ENCODE data around the gene TRMT10A. TPM values are rescaled to one million over a fixed set of nuclear protein-coding genes. Genes with fewer than 3 reads are reported as not detected.

The TRMT10A gene
- total and polyA plus RNA-seq, 2 experiments from 2014 or later: 4.7 to 5.3 TPM

DNA sequence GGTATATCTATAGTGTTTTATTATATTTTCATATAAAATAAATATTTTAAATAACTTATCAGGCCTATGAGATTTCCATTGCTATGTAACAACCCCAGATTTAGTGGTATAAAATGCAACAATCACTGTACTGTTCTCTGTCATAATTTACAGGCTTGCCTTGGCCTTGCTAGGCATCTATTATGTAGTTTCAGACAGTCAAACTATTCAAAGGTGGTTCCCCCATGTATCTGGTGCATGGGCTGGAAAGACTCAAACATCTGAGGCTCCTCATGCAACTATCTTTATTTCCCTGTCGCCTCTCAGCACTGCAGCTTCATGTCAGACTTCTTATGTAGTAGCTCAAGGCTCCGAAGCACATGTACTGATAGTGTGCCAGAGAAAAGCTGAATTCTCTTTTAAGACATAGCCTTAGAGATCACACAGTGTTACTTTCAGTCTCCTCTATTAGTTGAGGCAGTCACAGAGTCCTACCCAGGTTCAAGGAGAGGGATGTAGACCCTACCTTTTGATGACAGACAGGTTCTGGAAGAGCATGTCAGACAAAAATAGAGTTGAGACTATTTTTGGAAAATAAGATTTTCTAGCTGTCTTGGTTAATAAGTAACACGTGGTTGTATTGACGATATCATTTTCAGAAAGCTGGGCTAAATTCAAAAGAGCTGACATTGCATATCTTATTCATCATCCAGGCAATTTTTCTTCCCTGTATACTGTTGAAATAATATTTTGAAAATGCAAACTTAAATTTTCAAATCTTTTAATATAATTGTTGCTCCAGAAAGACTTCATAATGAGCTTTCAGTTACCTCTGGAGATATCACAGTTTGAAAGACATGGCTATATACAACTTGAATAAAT lies 30.2 kb upstream of the TRMT10A start:
- Mint-ChIP-seq H3K4me1 (no peaks in the 10 kb centered on the region), H3K27ac (no peak overlapping the region), H3K9me3 (no peaks in the 10 kb centered on the region), H3K27me3 (ENCODE audit: insufficient read depth, low read depth, poor library complexity) (no peaks in the 10 kb centered on the region), H3K4me3 (no peak overlapping the region), H3K36me3 (ENCODE audit: low read depth) (no peaks in the 10 kb centered on the region)
- TF ChIP-seq, protein P1, sequence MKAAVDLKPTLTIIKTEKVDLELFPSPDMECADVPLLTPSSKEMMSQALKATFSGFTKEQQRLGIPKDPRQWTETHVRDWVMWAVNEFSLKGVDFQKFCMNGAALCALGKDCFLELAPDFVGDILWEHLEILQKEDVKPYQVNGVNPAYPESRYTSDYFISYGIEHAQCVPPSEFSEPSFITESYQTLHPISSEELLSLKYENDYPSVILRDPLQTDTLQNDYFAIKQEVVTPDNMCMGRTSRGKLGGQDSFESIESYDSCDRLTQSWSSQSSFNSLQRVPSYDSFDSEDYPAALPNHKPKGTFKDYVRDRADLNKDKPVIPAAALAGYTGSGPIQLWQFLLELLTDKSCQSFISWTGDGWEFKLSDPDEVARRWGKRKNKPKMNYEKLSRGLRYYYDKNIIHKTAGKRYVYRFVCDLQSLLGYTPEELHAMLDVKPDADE (IDR thresholded peaks at IDR 0.05): no peak
- TF ChIP-seq ZNF114 (CRISPR knock-in tag; IDR thresholded peaks at IDR 0.05): no peak
- no peak for TF ChIP-seq EZH2phosphoT487 (IDR thresholded peaks at IDR 0.05; ENCODE audit: unreplicated experiment)
- no peak for TF ChIP-seq EZH2 (IDR thresholded peaks at IDR 0.05; ENCODE audit: low read depth, unreplicated experiment)
- TF ChIP-seq POLR2AphosphoS5 (IDR thresholded peaks at IDR 0.05; ENCODE audit: low read depth): no peak
- TF ChIP-seq, protein P2, sequence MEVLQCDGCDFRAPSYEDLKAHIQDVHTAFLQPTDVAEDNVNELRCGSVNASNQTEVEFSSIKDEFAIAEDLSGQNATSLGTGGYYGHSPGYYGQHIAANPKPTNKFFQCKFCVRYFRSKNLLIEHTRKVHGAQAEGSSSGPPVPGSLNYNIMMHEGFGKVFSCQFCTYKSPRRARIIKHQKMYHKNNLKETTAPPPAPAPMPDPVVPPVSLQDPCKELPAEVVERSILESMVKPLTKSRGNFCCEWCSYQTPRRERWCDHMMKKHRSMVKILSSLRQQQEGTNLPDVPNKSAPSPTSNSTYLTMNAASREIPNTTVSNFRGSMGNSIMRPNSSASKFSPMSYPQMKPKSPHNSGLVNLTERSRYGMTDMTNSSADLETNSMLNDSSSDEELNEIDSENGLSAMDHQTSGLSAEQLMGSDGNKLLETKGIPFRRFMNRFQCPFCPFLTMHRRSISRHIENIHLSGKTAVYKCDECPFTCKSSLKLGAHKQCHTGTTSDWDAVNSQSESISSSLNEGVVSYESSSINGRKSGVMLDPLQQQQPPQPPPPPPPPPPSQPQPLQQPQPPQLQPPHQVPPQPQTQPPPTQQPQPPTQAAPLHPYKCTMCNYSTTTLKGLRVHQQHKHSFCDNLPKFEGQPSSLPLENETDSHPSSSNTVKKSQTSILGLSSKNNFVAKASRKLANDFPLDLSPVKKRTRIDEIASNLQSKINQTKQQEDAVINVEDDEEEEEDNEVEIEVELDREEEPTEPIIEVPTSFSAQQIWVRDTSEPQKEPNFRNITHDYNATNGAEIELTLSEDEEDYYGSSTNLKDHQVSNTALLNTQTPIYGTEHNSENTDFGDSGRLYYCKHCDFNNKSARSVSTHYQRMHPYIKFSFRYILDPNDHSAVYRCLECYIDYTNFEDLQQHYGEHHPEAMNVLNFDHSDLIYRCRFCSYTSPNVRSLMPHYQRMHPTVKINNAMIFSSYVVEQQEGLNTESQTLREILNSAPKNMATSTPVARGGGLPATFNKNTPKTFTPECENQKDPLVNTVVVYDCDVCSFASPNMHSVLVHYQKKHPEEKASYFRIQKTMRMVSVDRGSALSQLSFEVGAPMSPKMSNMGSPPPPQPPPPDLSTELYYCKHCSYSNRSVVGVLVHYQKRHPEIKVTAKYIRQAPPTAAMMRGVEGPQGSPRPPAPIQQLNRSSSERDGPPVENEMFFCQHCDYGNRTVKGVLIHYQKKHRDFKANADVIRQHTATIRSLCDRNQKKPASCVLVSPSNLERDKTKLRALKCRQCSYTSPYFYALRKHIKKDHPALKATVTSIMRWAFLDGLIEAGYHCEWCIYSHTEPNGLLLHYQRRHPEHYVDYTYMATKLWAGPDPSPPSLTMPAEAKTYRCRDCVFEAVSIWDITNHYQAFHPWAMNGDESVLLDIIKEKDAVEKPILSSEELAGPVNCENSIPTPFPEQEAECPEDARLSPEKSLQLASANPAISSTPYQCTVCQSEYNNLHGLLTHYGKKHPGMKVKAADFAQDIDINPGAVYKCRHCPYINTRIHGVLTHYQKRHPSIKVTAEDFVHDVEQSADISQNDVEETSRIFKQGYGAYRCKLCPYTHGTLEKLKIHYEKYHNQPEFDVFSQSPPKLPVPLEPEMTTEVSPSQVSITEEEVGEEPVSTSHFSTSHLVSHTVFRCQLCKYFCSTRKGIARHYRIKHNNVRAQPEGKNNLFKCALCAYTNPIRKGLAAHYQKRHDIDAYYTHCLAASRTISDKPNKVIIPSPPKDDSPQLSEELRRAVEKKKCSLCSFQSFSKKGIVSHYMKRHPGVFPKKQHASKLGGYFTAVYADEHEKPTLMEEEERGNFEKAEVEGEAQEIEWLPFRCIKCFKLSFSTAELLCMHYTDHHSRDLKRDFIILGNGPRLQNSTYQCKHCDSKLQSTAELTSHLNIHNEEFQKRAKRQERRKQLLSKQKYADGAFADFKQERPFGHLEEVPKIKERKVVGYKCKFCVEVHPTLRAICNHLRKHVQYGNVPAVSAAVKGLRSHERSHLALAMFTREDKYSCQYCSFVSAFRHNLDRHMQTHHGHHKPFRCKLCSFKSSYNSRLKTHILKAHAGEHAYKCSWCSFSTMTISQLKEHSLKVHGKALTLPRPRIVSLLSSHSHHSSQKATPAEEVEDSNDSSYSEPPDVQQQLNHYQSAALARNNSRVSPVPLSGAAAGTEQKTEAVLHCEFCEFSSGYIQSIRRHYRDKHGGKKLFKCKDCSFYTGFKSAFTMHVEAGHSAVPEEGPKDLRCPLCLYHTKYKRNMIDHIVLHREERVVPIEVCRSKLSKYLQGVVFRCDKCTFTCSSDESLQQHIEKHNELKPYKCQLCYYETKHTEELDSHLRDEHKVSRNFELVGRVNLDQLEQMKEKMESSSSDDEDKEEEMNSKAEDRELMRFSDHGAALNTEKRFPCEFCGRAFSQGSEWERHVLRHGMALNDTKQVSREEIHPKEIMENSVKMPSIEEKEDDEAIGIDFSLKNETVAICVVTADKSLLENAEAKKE (CRISPR knock-in tag; IDR thresholded peaks at IDR 0.05): no peak
- TF ChIP-seq STAT1 (IDR thresholded peaks at IDR 0.05; ENCODE audit: unreplicated experiment): no peak
- no peak for TF ChIP-seq NANOG (IDR thresholded peaks at IDR 0.05; ENCODE audit: borderline replicate concordance)
- TF ChIP-seq CREB1 (CRISPR knock-in tag; IDR thresholded peaks at IDR 0.05; ENCODE audit: low read depth): no peak
- TF ChIP-seq, protein P3, sequence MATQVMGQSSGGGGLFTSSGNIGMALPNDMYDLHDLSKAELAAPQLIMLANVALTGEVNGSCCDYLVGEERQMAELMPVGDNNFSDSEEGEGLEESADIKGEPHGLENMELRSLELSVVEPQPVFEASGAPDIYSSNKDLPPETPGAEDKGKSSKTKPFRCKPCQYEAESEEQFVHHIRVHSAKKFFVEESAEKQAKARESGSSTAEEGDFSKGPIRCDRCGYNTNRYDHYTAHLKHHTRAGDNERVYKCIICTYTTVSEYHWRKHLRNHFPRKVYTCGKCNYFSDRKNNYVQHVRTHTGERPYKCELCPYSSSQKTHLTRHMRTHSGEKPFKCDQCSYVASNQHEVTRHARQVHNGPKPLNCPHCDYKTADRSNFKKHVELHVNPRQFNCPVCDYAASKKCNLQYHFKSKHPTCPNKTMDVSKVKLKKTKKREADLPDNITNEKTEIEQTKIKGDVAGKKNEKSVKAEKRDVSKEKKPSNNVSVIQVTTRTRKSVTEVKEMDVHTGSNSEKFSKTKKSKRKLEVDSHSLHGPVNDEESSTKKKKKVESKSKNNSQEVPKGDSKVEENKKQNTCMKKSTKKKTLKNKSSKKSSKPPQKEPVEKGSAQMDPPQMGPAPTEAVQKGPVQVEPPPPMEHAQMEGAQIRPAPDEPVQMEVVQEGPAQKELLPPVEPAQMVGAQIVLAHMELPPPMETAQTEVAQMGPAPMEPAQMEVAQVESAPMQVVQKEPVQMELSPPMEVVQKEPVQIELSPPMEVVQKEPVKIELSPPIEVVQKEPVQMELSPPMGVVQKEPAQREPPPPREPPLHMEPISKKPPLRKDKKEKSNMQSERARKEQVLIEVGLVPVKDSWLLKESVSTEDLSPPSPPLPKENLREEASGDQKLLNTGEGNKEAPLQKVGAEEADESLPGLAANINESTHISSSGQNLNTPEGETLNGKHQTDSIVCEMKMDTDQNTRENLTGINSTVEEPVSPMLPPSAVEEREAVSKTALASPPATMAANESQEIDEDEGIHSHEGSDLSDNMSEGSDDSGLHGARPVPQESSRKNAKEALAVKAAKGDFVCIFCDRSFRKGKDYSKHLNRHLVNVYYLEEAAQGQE (IDR thresholded peaks at IDR 0.05; ENCODE audit: unreplicated experiment): no peak
- no peak for TF ChIP-seq ZNF331 (CRISPR knock-in tag; IDR thresholded peaks at IDR 0.05; ENCODE audit: low read depth)
- TF ChIP-seq JUNB (IDR thresholded peaks at IDR 0.05; ENCODE audit: unreplicated experiment): no peak
- TF ChIP-seq, protein P4, sequence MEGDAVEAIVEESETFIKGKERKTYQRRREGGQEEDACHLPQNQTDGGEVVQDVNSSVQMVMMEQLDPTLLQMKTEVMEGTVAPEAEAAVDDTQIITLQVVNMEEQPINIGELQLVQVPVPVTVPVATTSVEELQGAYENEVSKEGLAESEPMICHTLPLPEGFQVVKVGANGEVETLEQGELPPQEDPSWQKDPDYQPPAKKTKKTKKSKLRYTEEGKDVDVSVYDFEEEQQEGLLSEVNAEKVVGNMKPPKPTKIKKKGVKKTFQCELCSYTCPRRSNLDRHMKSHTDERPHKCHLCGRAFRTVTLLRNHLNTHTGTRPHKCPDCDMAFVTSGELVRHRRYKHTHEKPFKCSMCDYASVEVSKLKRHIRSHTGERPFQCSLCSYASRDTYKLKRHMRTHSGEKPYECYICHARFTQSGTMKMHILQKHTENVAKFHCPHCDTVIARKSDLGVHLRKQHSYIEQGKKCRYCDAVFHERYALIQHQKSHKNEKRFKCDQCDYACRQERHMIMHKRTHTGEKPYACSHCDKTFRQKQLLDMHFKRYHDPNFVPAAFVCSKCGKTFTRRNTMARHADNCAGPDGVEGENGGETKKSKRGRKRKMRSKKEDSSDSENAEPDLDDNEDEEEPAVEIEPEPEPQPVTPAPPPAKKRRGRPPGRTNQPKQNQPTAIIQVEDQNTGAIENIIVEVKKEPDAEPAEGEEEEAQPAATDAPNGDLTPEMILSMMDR (conservative IDR thresholded peaks at IDR 0.05; ENCODE audit: low read depth in 2 of 2): no peak
- no peak overlapping the region for H2AFZ ChIP-seq
- H4K20me1 ChIP-seq (replicated peaks; ENCODE audit: insufficient read depth): no peaks in the 10 kb centered on the region
- H3K9me2 ChIP-seq (ENCODE audit: insufficient read depth): no peaks in the 10 kb centered on the region
- DNase-seq (ENCODE audit: low spot score) (no peak), ATAC-seq (no peak)
- no peak overlapping the region for H3K4me2 ChIP-seq
- no peak overlapping the region for H3K27ac ChIP-seq (ENCODE audit: low read depth)
- H3K4me1 ChIP-seq (ENCODE audit: insufficient read depth): no peaks in the 10 kb centered on the region
- H3K79me2 ChIP-seq (replicated peaks; ENCODE audit: insufficient read depth): no peaks in the 10 kb centered on the region
- H3F3A ChIP-seq (replicated peaks; ENCODE audit: low read depth): no peaks in the 10 kb centered on the region
- no peaks in the 10 kb centered on the region for H3K36me3 ChIP-seq (ENCODE audit: insufficient read depth)
- no peaks in the 10 kb centered on the region for H3K27me3 ChIP-seq (ENCODE audit: insufficient read depth)
- no peak overlapping the region for H3K4me3 ChIP-seq

Measured in GM23338 (cell line).